ENCODE measurements around the gene GC.

DNA sequence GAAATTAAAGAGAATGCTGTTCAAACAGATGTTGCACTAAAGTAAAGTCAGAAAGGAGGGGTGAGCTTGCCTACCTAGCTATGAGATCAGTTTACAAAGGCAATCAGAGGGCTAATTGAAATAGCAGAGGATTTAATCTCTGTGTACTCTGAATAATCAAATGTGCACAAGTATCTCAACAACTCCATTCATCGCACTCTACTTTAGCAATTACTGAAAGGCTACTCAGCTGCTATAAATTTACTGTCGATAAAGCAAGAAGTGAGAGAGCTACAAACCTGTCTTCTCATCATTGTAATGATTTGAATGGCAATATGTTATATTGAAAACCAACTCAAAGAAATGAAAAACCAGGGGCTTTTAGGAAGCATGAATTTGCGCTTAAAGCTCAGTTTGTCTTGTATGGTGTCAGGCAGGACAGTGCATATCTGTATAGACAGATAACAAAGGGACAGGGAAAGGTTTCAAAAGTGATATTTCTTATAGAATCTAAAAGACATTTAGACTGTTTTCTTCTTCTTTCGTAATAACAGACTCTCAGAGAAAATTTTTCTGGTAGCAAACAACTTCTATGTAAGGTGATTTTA lies 34.8 kb downstream of the GC start:
- TF ChIP-seq CTCF (IDR thresholded peaks at IDR 0.05) (no peak), EZH2 (IDR thresholded peaks at IDR 0.05) (no peak)

All from neural progenitor cell (in vitro differentiated cells).